NB4 (cell line): ENCODE data around the gene CD1D.

ENCODE experiments used
- DNase-seq: peaks from one replicate; pipeline ENCODE4 v3.0.0; 2010; ENCODE audit warnings: low read depth
- H3K4me3 ChIP-seq: one replicate; pipeline ENCODE4 v1.5.1; 2011; ENCODE audit warnings: mild to moderate bottlenecking, low read depth, low read length, moderate library complexity
- MYC ChIP-seq: IDR thresholded peaks from 2 replicates; pipeline ENCODE4 v1.6.1; 2011; ENCODE audit warnings: low read depth, low read length
- POLR2A ChIP-seq: IDR thresholded peaks from 2 replicates; pipeline ENCODE4 v1.6.1; 2011; ENCODE audit warnings: mild to moderate bottlenecking; ENCODE audit not compliant: insufficient read length; ENCODE audit errors: extremely low read depth
- TF ChIP-seq, protein P1 (sequence below): IDR thresholded peaks from one replicate; pipeline ENCODE4 v1.5.1; 2012; ENCODE audit warnings: low read depth, low read length
- TF ChIP-seq, protein P2 (sequence below): IDR thresholded peaks from 2 replicates; pipeline ENCODE4 v1.6.1; 2011; ENCODE audit warnings: low read depth, low read length

The CD1D gene

DNA sequence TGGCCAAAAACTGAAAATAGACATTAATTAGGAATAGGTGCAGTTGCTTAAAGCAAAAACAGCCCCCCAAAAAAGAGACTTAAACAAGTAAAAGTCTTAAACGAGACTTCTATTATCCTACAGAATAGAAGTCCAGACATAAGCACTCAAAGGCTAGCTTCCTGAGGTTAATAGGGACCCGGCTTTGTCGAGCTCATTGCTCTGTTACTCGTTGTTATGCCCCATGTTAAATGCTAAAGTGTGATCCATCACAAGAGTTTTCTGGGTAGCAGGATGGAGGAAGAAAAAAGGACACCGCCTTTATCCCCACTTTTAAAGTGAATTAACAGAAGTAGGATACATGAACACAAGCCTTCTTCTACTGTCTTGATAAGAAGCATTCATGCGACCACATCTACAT lies 10.6 kb downstream of the CD1D start:
- no peak overlapping the region for H3K4me3 ChIP-seq
- TF ChIP-seq MYC (no peak), POLR2A (no peak)
- TF ChIP-seq, protein P1, sequence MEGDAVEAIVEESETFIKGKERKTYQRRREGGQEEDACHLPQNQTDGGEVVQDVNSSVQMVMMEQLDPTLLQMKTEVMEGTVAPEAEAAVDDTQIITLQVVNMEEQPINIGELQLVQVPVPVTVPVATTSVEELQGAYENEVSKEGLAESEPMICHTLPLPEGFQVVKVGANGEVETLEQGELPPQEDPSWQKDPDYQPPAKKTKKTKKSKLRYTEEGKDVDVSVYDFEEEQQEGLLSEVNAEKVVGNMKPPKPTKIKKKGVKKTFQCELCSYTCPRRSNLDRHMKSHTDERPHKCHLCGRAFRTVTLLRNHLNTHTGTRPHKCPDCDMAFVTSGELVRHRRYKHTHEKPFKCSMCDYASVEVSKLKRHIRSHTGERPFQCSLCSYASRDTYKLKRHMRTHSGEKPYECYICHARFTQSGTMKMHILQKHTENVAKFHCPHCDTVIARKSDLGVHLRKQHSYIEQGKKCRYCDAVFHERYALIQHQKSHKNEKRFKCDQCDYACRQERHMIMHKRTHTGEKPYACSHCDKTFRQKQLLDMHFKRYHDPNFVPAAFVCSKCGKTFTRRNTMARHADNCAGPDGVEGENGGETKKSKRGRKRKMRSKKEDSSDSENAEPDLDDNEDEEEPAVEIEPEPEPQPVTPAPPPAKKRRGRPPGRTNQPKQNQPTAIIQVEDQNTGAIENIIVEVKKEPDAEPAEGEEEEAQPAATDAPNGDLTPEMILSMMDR: no peak
- TF ChIP-seq, protein P2, sequence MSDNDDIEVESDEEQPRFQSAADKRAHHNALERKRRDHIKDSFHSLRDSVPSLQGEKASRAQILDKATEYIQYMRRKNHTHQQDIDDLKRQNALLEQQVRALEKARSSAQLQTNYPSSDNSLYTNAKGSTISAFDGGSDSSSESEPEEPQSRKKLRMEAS: no peak
- no peak for DNase-seq

DNA sequence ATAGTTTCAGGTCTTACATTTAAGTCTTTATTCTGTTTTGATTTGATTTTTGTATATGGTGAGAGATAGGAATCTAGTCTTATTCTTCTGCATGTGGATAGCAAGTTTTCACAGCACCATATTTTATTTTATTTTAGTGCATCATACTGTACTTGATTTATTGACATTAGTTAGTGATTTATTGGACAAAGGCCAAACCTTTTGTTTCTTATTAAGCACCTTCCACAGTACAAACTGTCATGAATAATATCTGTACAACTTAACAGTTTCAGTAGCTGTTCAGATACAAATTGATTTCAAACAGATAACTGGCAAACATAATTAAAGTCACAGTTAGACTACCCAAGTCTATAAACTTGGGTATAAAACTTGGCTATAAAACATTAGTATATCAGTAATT lies 15.8 kb downstream of the CD1D start:
- no peak for DNase-seq
- H3K4me3 ChIP-seq: no peak overlapping the region
- TF ChIP-seq, protein P1: no peak
- TF ChIP-seq, protein P2: no peak
- no peak for TF ChIP-seq POLR2A
- no peak for TF ChIP-seq MYC

DNA sequence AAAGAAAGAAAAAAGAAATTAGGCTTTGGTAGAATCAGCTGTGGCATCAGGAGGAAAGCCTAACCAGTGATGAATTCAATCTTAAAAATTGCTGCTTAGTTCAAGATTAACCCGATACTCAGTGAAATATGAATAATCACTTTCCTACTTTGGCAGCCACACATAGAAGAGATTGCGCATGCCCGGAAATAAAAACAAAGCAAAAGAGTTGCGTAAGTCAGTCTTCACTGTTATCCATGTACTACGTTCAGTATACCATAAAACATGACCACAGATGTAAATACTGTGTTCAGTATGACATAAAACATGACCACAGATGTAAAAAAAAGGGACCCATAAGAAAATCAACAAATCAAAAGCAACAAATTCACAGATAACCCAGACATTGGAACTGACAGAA lies 19.2 kb downstream of the CD1D start:
- DNase-seq: peak; percentile 71
- no peak for TF ChIP-seq MYC
- no peak for TF ChIP-seq POLR2A
- TF ChIP-seq, protein P1: no peak
- TF ChIP-seq, protein P2: no peak
- no peak overlapping the region for H3K4me3 ChIP-seq

DNA sequence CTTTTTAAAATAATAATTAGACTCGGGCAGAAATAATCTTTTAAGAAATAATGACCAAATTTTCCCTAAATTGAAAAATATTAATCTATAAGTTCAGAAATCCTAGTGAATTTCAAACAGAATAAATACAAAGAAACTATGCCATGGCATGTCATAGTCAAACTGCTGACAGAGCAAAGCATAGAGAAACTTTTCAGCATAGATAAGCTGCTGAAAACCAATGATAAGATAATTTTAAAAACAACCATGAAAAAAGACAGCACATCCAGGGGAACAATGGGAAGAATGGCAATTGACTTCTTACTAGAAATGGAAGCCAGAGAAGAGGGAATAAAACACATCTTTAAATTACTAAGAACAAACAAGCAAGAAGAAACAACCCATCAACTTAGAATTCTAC lies 19.8 kb downstream of the CD1D start:
- no peak for DNase-seq
- TF ChIP-seq POLR2A: no peak
- no peak overlapping the region for H3K4me3 ChIP-seq

DNA sequence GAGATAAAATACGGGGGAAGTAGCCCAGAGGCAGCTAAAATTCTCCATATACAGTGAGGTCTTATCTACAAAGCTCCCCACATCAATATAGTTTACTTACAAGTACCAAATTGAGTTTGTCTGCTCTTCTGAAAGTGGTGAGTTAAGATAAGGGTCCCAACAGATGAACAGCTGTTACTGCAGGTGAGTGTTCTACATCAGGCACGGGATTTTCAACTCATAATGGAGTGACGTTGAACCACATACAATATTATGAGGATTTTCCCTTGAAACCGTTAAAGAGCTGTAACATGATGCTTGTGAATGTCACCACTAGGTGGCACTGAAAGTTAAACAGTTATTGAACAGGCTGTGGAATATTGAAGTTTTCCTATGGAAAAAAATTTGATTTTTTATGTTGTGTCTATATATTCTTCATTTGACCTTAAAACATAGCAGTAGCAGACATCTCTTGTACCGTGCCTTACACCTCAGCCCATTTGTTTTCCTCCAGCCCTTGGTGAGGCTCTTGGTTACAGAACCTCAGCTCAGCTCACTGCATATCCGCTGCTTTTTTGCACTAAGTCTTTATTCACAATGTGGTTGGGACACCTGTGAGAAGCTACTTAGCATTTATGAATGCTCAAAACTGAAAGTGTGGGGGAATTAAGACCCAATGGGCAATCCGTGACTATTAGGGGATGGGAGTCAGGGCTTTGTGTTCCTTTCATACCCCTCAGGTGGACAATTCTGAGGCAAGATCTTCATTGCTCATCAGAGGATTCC lies 23.2 kb downstream of the CD1D start:
- DNase-seq: peak; percentile 74
- H3K4me3 ChIP-seq: peak overlapping the region; percentile 48
- TF ChIP-seq, protein P2: no peak
- no peak for TF ChIP-seq POLR2A
- TF ChIP-seq, protein P1: peak; percentile 50
- TF ChIP-seq MYC: no peak

DNA sequence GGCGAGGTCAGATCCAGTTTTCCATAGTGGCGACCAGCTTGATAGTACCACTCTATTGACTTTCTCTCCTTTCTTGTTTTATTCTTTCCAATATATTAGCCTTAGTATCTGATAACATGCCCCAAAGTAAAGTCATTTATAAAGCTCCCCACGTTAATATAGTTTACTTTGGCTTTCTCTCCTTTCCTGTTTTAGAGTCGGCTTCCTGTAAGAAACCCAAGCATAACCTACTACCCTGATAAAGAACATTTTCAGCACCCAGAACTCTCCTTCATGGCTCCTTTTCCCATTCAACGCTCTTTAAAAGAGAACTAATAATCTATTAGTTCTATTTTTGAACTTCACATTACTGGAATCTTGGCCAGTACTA lies 23.7 kb downstream of the CD1D start:
- TF ChIP-seq, protein P2: no peak
- TF ChIP-seq, protein P1: no peak
- TF ChIP-seq POLR2A (no peak), MYC (no peak)
- H3K4me3 ChIP-seq: no peak overlapping the region

More for the DNA sequence above, 23.7 kb downstream of the CD1D start:
- no peak for DNase-seq
